Vagina (tissue), 2 donors: Measurements from ENCODE around the gene IFNAR2. TPM values are rescaled to one million over a fixed set of nuclear protein-coding genes. Genes with fewer than 3 reads are reported as not detected.

Experiments
- DNase-seq, 2 donors: peaks; one replicate each; pipeline ENCODE4 v3.0.0-alpha.2; 2017; ENCODE audit errors: extremely low spot score in 2 of 2
- H3K27ac ChIP-seq: fragments of 200-600 bp; sonication (generic); one replicate; pipeline ENCODE4 v1.5.1; 2019
- H3K27me3 ChIP-seq: fragments of 200-600 bp; sonication (generic); one replicate; pipeline ENCODE4 v1.5.1; 2019
- H3K36me3 ChIP-seq, 2 donors: fragments of 200-600 bp; sonication (generic); one replicate each; pipeline ENCODE4 v1.5.1; 2017 to 2019
- H3K4me1 ChIP-seq: fragments of 200-600 bp; sonication (generic); one replicate; pipeline ENCODE4 v1.5.1; 2019
- H3K4me3 ChIP-seq, 2 donors: fragments of 200-600 bp; sonication (generic); 1 replicate in 1 of 2; 2 replicates in 1 of 2; pipeline ENCODE4 v1.5.1; 2016 to 2019
- H3K9me3 ChIP-seq: fragments of 200-600 bp; sonication (generic); one replicate; pipeline ENCODE4 v1.5.1; 2019
- POLR2A ChIP-seq, 2 donors: fragments of 450-650 bp; IDR thresholded peaks; one replicate each; pipeline ENCODE4 v1.6.1; 2017; ENCODE audit warnings: antibody characterized with exemption in 2 of 2, mild to moderate bottlenecking in 2 of 2, moderate library complexity in 2 of 2
- POLR2AphosphoS5 ChIP-seq, 2 donors: sonication (generic); formaldehyde crosslinking; IDR thresholded peaks; one replicate each; pipeline ENCODE4 v1.9.0; 2017; ENCODE audit warnings: antibody characterized with exemption in 2 of 2, mild to moderate bottlenecking in 2 of 2, low read depth in 1 of 2; ENCODE audit not compliant: insufficient read depth in 1 of 2
- intact Hi-C: fragments of 100-400 bp; cut with DNase I; formaldehyde crosslinking; loops from one replicate; pipeline ENCODE4 v1.15.1; 2023
- total RNA-seq: library from RNA; depleted of rRNA; stranded (reverse); fragments of >200 nt; gene quantifications from one replicate; pipeline ENCODE4 v1.2.3, GENCODE V29; 2016
- TF ChIP-seq, protein P1 (sequence below), 3 experiments: fragments of 450-650 bp in 2 of 3; fragments of 200-600 bp in 1 of 3; sonication (generic) in 1 of 3; IDR thresholded peaks; one replicate each; pipeline ENCODE4 v1.5.1; 2017 to 2019; ENCODE audit warnings: antibody characterized with exemption in 3 of 3, mild to moderate bottlenecking in 2 of 3, moderate library complexity in 2 of 3

Gene IFNAR2
- total RNA-seq, 1 donor from 2014 or later, result 9.3 TPM

GRCh38 chr21:33267250-33267649, 37.5 kb downstream of the IFNAR2 start:
- peak overlapping the region; percentile 79 to 91 for H3K4me3 ChIP-seq
- TF ChIP-seq POLR2AphosphoS5 (IDR thresholded peaks at IDR 0.05; ENCODE audit: insufficient read depth in 1 of 2, low read depth in 1 of 2) (no peak), POLR2A (IDR thresholded peaks at IDR 0.05) (no peak)
- TF ChIP-seq, protein P1, sequence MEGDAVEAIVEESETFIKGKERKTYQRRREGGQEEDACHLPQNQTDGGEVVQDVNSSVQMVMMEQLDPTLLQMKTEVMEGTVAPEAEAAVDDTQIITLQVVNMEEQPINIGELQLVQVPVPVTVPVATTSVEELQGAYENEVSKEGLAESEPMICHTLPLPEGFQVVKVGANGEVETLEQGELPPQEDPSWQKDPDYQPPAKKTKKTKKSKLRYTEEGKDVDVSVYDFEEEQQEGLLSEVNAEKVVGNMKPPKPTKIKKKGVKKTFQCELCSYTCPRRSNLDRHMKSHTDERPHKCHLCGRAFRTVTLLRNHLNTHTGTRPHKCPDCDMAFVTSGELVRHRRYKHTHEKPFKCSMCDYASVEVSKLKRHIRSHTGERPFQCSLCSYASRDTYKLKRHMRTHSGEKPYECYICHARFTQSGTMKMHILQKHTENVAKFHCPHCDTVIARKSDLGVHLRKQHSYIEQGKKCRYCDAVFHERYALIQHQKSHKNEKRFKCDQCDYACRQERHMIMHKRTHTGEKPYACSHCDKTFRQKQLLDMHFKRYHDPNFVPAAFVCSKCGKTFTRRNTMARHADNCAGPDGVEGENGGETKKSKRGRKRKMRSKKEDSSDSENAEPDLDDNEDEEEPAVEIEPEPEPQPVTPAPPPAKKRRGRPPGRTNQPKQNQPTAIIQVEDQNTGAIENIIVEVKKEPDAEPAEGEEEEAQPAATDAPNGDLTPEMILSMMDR (IDR thresholded peaks at IDR 0.05), result no peak
- peaks cover 26% of the 10 kb centered on the region for H3K4me1 ChIP-seq
- H3K27me3 ChIP-seq, result no peaks in the 10 kb centered on the region
- DNase-seq, result no peak
- peaks cover 0 to 11% of the 10 kb centered on the region in 2 donors for H3K36me3 ChIP-seq
- H3K9me3 ChIP-seq, result no peaks in the 10 kb centered on the region
- intact Hi-C loops, result no loop called here
- peak overlapping the region; percentile 87 for H3K27ac ChIP-seq

GRCh38 chr21:33268393-33268736, 38.6 kb downstream of the IFNAR2 start:
- TF ChIP-seq POLR2A (IDR thresholded peaks at IDR 0.05), result no peak
- TF ChIP-seq, protein P1 (IDR thresholded peaks at IDR 0.05), result no peak
- no peak for TF ChIP-seq POLR2AphosphoS5 (IDR thresholded peaks at IDR 0.05; ENCODE audit: insufficient read depth in 1 of 2, low read depth in 1 of 2)
- no peak for DNase-seq
- H3K9me3 ChIP-seq, result no peaks in the 10 kb centered on the region
- H3K27me3 ChIP-seq, result no peaks in the 10 kb centered on the region
- intact Hi-C loops, result no loop called here
- H3K36me3 ChIP-seq, result peaks cover 0 to 6% of the 10 kb centered on the region in 2 donors
- H3K4me3 ChIP-seq, result no peak overlapping the region
- peaks cover 26% of the 10 kb centered on the region for H3K4me1 ChIP-seq
- no peak overlapping the region for H3K27ac ChIP-seq

DNA sequence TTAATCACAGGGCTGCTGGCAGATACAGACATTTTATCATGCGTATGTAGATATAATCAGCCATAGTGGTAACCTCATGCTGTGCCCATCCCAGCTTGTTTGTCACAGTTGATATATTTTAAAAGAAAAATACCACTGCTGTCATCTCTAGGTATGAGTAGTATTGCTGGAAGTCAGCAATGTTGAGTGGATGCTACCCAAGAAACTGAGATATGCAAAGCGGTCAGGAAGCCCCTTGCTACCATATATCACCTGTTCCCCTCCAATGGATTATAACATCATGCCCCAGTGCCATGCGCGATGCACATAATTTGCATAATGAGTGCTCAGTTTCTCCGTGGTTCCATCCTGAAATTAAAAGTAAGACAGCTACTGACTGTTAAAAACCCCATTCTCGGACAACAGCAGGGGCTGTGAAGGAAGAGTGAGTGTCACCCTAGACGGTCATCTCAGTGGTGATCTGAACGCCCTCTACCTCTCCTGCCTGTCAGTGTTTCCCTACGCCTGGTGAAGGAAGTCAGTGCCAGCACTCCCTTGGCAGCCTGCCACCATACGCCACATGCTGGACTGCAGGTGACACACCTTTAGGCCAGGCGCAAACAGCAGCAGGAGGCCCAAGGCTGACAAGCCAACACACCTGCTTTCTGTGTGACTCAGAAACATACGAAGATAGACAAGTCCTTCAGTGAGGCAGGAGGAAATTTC, 39.2 kb downstream of the IFNAR2 start:
- Histone ChIP-seq H3K27me3 (no peaks in the 10 kb centered on the region), H3K4me3 (no peak overlapping the region), H3K27ac (no peak overlapping the region), H3K4me1 (peaks cover 26% of the 10 kb centered on the region), H3K9me3 (no peaks in the 10 kb centered on the region), H3K36me3 (peaks cover 0 to 9% of the 10 kb centered on the region in 2 donors)
- intact Hi-C loops, result no loop called here
- TF ChIP-seq POLR2AphosphoS5 (IDR thresholded peaks at IDR 0.05; ENCODE audit: insufficient read depth in 1 of 2, low read depth in 1 of 2), result peak in 1 of 2 donors; percentile 25
- TF ChIP-seq, protein P1 (IDR thresholded peaks at IDR 0.05), result no peak
- DNase-seq, result no peak

DNA sequence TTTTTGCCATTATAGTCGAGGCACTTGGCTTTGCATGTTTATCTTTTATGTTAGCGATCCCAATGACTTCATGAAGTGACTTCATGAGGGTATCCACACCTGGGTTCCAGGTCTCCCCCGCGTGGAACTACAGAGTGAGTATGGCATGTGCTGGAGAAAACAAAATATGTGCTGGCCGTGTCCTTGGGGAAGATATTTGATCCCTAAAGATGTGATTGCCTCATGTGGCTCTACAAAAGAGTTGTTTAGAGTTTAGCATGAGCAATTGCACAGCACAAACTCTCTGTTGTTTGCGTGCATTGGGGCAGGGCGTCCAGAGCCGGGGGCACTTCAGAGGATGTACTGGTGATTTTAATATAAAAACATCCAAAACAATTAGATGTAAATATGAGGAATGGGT, 41.2 kb downstream of the IFNAR2 start:
- Histone ChIP-seq H3K27ac (no peak overlapping the region), H3K4me3 (no peak overlapping the region), H3K36me3 (peaks cover 0 to 17% of the 10 kb centered on the region in 2 donors), H3K4me1 (peaks cover 20% of the 10 kb centered on the region), H3K27me3 (no peaks in the 10 kb centered on the region), H3K9me3 (no peaks in the 10 kb centered on the region)
- DNase-seq, result no peak
- TF ChIP-seq POLR2A (IDR thresholded peaks at IDR 0.05) (no peak), POLR2AphosphoS5 (IDR thresholded peaks at IDR 0.05; ENCODE audit: insufficient read depth in 1 of 2, low read depth in 1 of 2) (no peak)
- TF ChIP-seq, protein P1 (IDR thresholded peaks at IDR 0.05), result no peak
- intact Hi-C loops, result no loop called here

GRCh38 chr21:33273044-33273443, 43.3 kb downstream of the IFNAR2 start:
- intact Hi-C loops, result no loop called here
- TF ChIP-seq POLR2A (IDR thresholded peaks at IDR 0.05), result no peak
- Histone ChIP-seq H3K4me3 (no peak overlapping the region), H3K36me3 (peaks cover 0 to 17% of the 10 kb centered on the region in 2 donors), H3K4me1 (peaks cover 7% of the 10 kb centered on the region), H3K9me3 (no peaks in the 10 kb centered on the region), H3K27me3 (no peaks in the 10 kb centered on the region), H3K27ac (no peak overlapping the region)
- DNase-seq, result no peak
